NT2/D1 (cell line): ENCODE measurements around the gene TCERG1L.

Source experiments
- DNase-seq: peaks from one replicate; pipeline ENCODE4 v3.0.0-alpha.2; 2011; ENCODE audit warnings: low read depth, low spot score
- H3K27me3 ChIP-seq: 2 replicates; pipeline ENCODE4 v1.6.0; 2011; ENCODE audit warnings: mild to moderate bottlenecking; ENCODE audit not compliant: insufficient read length, insufficient read depth
- H3K36me3 ChIP-seq: 2 replicates; pipeline ENCODE4 v1.6.1; 2011; ENCODE audit warnings: mild to moderate bottlenecking, low read length, mixed read lengths; ENCODE audit not compliant: insufficient read depth, insufficient read length
- H3K4me1 ChIP-seq: 2 replicates; pipeline ENCODE4 v1.5.1; 2011; ENCODE audit not compliant: insufficient read depth, insufficient read length
- H3K4me3 ChIP-seq: 2 replicates; pipeline ENCODE4 v1.5.1; 2011; ENCODE audit warnings: low read depth; ENCODE audit not compliant: insufficient read length
- H3K9ac ChIP-seq: 2 replicates; pipeline ENCODE4 v1.6.0; 2011; ENCODE audit warnings: low read depth; ENCODE audit not compliant: insufficient read length
- H3K9me3 ChIP-seq: 2 replicates; pipeline ENCODE4 v1.5.1; 2011; ENCODE audit warnings: mild to moderate bottlenecking, low read length; ENCODE audit not compliant: insufficient read depth
- SUZ12 ChIP-seq: IDR thresholded peaks from 2 replicates; pipeline ENCODE4 v1.6.1; 2011; ENCODE audit not compliant: insufficient read length, insufficient read depth; ENCODE audit errors: extremely low read depth
- YY1 ChIP-seq: IDR thresholded peaks from 2 replicates; pipeline ENCODE4 v1.6.1; 2011; ENCODE audit not compliant: insufficient read length, insufficient read depth
- ZNF274 ChIP-seq: IDR thresholded peaks from 2 replicates; pipeline ENCODE4 v1.6.1; 2011; ENCODE audit warnings: mild to moderate bottlenecking, low read depth, low read length

Gene TCERG1L

GRCh38 chr10:131212763-131213325 lies 98.7 kb downstream of the TCERG1L start:
- TF ChIP-seq SUZ12 (no peak), YY1 (no peak), ZNF274 (no peak)
- Histone ChIP-seq H3K4me3 (no peak overlapping the region), H3K4me1 (no peaks in the 10 kb centered on the region), H3K27me3 (no peaks in the 10 kb centered on the region), H3K9me3 (no peaks in the 10 kb centered on the region), H3K36me3 (no peaks in the 10 kb centered on the region), H3K9ac (no peak overlapping the region)
- no peak for DNase-seq

GRCh38 chr10:131211965-131212619 lies 99.4 kb downstream of the TCERG1L start:
- H3K27me3 ChIP-seq = no peaks in the 10 kb centered on the region
- H3K4me1 ChIP-seq = no peaks in the 10 kb centered on the region
- H3K9me3 ChIP-seq = no peaks in the 10 kb centered on the region
- no peak for TF ChIP-seq ZNF274
- no peak for TF ChIP-seq SUZ12
- no peak for TF ChIP-seq YY1
- DNase-seq = no peak
- H3K4me3 ChIP-seq = no peak overlapping the region
- H3K36me3 ChIP-seq = no peaks in the 10 kb centered on the region
- H3K9ac ChIP-seq = no peak overlapping the region

GRCh38 chr10:131211559-131211958 lies 100.0 kb downstream of the TCERG1L start:
- Histone ChIP-seq H3K9me3 (no peaks in the 10 kb centered on the region), H3K4me3 (no peak overlapping the region), H3K4me1 (no peaks in the 10 kb centered on the region), H3K36me3 (no peaks in the 10 kb centered on the region), H3K9ac (no peak overlapping the region), H3K27me3 (no peaks in the 10 kb centered on the region)
- no peak for TF ChIP-seq ZNF274
- TF ChIP-seq SUZ12 = no peak
- no peak for TF ChIP-seq YY1
- DNase-seq = no peak

GRCh38 chr10:131211146-131211545 lies 100.4 kb downstream of the TCERG1L start:
- H3K9ac ChIP-seq = no peak overlapping the region
- DNase-seq = no peak
- no peak overlapping the region for H3K4me3 ChIP-seq
- H3K27me3 ChIP-seq = no peaks in the 10 kb centered on the region
- TF ChIP-seq SUZ12 (no peak), YY1 (no peak), ZNF274 (no peak)
- H3K36me3 ChIP-seq = no peaks in the 10 kb centered on the region
- no peaks in the 10 kb centered on the region for H3K9me3 ChIP-seq
- H3K4me1 ChIP-seq = no peaks in the 10 kb centered on the region

- TF ChIP-seq SUZ12 = no peak
- no peak for TF ChIP-seq YY1
- no peak for TF ChIP-seq ZNF274
- no peaks in the 10 kb centered on the region for H3K36me3 ChIP-seq
- no peak overlapping the region for H3K9ac ChIP-seq
- no peak for DNase-seq
- H3K4me1 ChIP-seq = no peaks in the 10 kb centered on the region
- no peak overlapping the region for H3K4me3 ChIP-seq
- no peaks in the 10 kb centered on the region for H3K9me3 ChIP-seq
- no peaks in the 10 kb centered on the region for H3K27me3 ChIP-seq
Observed at GRCh38 chr10:131210181-131210580, 101.3 kb downstream of the TCERG1L start.

DNA sequence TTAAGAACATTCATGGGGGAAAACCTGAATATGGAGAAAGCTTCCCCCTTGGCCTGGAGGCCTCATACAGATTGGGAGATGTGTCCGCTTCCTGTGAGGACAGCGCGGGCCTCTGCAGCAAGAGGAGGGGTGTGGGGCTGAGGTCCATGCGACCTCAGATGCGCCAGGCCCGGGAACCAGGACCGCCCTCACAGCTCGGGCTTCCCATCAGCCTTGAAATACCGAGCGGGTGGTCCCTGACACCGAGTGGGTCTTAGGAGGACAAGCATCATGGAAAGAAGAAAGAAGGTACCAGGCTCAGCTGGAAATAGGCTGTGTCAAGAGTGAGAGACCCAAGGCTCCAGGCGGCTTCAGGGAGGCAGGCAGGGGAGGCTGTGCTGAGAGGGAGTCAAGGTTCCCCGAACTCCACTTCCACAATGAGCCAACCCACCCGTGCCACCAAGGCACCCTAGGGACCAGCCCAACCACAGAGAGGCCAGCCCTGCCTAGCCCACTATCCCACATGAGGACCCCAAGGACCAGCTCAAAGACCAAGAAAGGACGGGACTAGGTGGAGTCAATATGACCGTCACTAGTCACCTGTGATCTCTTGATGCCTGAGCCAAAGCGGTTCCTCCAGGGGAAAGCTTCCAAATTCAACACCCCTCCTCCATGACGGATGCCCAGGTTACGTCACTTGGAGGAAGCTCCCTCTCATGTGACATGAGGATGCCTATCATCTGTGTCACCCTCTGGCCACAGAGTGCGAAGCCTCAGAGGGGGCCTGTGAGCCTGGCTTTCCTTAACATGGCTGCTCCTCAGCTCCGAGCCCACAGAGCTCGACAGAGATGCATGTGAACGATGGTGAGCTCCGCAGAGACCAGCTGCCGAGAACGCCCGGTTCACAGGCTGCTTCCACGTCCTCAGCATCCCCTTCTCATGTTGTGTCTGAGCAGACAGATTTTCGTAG lies 103.7 kb downstream of the TCERG1L start:
- TF ChIP-seq ZNF274 (no peak), YY1 (no peak), SUZ12 (no peak)
- Histone ChIP-seq H3K9me3 (no peaks in the 10 kb centered on the region), H3K4me3 (no peak overlapping the region), H3K36me3 (no peaks in the 10 kb centered on the region), H3K4me1 (no peaks in the 10 kb centered on the region), H3K27me3 (no peaks in the 10 kb centered on the region), H3K9ac (no peak overlapping the region)
- no peak for DNase-seq

DNA sequence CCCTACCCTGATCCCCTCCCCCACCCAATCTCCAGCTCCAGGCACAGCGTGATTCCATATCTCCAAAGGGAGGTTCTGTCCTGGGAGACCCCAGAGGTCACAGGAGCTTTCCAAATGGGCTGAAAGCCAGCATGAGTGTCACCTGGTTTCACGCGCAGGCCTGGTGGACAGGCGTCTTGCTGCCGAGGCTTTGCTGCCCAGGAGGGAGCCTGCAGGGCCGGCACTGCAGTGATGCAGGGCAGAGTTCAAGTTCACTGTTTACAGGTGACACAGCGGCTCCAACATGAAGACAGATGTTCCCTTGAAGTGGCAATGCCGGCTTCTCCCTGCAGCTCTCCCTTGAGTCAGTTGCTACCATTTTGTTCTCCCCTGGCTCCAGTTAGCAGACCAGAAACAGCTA lies 104.3 kb downstream of the TCERG1L start:
- H3K9me3 ChIP-seq = no peaks in the 10 kb centered on the region
- no peaks in the 10 kb centered on the region for H3K4me1 ChIP-seq
- no peak overlapping the region for H3K9ac ChIP-seq
- TF ChIP-seq YY1 (no peak), SUZ12 (no peak), ZNF274 (no peak)
- H3K27me3 ChIP-seq = no peaks in the 10 kb centered on the region
- no peaks in the 10 kb centered on the region for H3K36me3 ChIP-seq
- no peak for DNase-seq
- H3K4me3 ChIP-seq = no peak overlapping the region
